ENCODE measurements around the gene FKBP10. TPM values are rescaled to one million over a fixed set of nuclear protein-coding genes. Genes with fewer than 3 reads are reported as not detected.
A peak's percentile ranks its signal among the peaks of the same experiment; 100 is the strongest.

Gene FKBP10
- total and polyA plus RNA-seq, 2 donors (not counting 3 experiments of a cell fraction or from before 2014, with no cell fraction given), result 168 to 377 TPM

DNA sequence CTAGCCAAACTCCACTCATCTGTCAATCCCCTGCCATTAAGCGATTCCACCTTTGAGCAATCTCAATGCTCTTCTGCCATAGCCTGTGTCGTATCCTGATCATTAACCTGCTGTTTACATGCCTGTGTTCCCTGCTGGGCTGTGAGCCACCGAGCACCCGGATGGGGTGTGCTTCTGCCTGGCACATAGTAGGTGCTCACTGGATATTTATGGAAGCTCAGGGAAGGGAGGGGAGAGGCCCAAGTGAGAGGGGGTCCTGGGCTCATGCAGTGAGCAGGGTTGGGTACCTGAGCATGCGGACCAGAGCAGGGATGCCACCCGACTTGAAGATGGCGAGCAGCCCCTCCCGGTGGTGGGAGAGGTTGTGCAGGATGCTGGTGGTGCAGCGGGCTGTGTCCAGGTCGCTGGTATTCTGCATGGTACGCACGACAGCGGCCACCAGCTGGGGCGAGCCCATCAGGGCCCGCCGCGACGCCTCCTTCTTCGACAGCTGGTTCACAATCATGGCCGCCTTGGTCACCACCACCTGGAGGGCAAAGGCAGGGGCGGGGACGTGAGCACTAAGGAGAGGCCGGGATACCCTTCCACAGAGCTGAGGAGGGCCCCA lies 44.0 kb upstream of the FKBP10 start:
- H3K36me3 ChIP-seq (ENCODE audit: control insufficient read depth in 2 of 2, extremely low read depth in 1 of 2, insufficient read depth in 2 of 2, low read length in 2 of 2), result peaks cover 12 to 65% of the 10 kb centered on the region in 2 experiments
- TF ChIP-seq, protein P1, sequence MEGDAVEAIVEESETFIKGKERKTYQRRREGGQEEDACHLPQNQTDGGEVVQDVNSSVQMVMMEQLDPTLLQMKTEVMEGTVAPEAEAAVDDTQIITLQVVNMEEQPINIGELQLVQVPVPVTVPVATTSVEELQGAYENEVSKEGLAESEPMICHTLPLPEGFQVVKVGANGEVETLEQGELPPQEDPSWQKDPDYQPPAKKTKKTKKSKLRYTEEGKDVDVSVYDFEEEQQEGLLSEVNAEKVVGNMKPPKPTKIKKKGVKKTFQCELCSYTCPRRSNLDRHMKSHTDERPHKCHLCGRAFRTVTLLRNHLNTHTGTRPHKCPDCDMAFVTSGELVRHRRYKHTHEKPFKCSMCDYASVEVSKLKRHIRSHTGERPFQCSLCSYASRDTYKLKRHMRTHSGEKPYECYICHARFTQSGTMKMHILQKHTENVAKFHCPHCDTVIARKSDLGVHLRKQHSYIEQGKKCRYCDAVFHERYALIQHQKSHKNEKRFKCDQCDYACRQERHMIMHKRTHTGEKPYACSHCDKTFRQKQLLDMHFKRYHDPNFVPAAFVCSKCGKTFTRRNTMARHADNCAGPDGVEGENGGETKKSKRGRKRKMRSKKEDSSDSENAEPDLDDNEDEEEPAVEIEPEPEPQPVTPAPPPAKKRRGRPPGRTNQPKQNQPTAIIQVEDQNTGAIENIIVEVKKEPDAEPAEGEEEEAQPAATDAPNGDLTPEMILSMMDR (IDR thresholded peaks at IDR 0.05; ENCODE audit: extremely low read depth in 1 of 2, insufficient read depth in 1 of 2, low read depth in 1 of 2, low read length in 2 of 2), result no peak
- TF ChIP-seq GATA2 (IDR thresholded peaks at IDR 0.05; ENCODE audit: insufficient read depth, insufficient read length, low read depth, low read length) (no peak), FOS (IDR thresholded peaks at IDR 0.05; ENCODE audit: borderline replicate concordance, insufficient read depth, low read length) (no peak), MYC (IDR thresholded peaks at IDR 0.05; ENCODE audit: low read depth, low read length) (no peak)
- H3K4me3 ChIP-seq (replicated peaks in 1 of 3; ENCODE audit: insufficient read depth in 1 of 3, low read depth in 1 of 3, low read length in 3 of 3), result no peak overlapping the region
- peaks cover 11% of the 10 kb centered on the region for H3K4me1 ChIP-seq (ENCODE audit: control insufficient read depth, extremely low read depth, insufficient read depth, low read length)
- no peak overlapping the region for H2AFZ ChIP-seq (ENCODE audit: low read depth, low read length)
- FAIRE-seq (no peak), DNase-seq (ENCODE audit: low read depth, low spot score) (no peak)
- H3K27me3 ChIP-seq (ENCODE audit: control insufficient read depth in 2 of 2, insufficient read depth in 2 of 2, low read length in 2 of 2), result no peaks in the 10 kb centered on the region
- intact Hi-C loops (cut with micrococcal nuclease) (no loop called here), dilution Hi-C loops (cut with MboI; ENCODE audit: extremely low pct_ligation_motif_present, low sequenced_read_pairs) (no loop called here)
- H4K20me1 ChIP-seq (replicated peaks; ENCODE audit: control insufficient read depth, extremely low read depth, insufficient read depth, low read length), result no peaks in the 10 kb centered on the region
- no peaks in the 10 kb centered on the region for H3K9me1 ChIP-seq (replicated peaks; ENCODE audit: control insufficient read depth, extremely low read depth, insufficient read depth, low read length)
- H3K79me2 ChIP-seq (ENCODE audit: control insufficient read depth, insufficient read depth, low read length), result no peaks in the 10 kb centered on the region
- no peak overlapping the region for H3K9ac ChIP-seq (replicated peaks; ENCODE audit: extremely low read depth, insufficient read depth, low read length)
- CTCF ChIA-PET, result interaction anchor here (0.5 to 5.7 kb wide), 2 partner anchors 18 to 36 kb away, joined by 3 to 25 read pairs; partner anchors contain the start of gene JUP
- H3K9me3 ChIP-seq (replicated peaks; ENCODE audit: control insufficient read depth, insufficient read depth, low read length), result no peaks in the 10 kb centered on the region
- H3K27ac ChIP-seq (ENCODE audit: insufficient read depth, low read depth, low read length), result no peak overlapping the region
- POLR2A ChIA-PET, result interaction anchor here (1.5 kb wide), 2 partner anchors 9 to 17 kb away, joined by 4 to 6 read pairs; no protein-coding TSS in a partner anchor
- H3K4me2 ChIP-seq (ENCODE audit: insufficient read depth, low read length), result no peak overlapping the region
- BruUV-seq (replicated peaks), result TSS peak; percentile 43
